ENCODE results near the gene ZNF500.

- TF ChIP-seq REST (IDR thresholded peaks at IDR 0.05; ENCODE audit: low read depth, low read length) (no peak), USF1 (IDR thresholded peaks at IDR 0.05; ENCODE audit: borderline replicate concordance, low read depth) (no peak), CTCF (IDR thresholded peaks at IDR 0.05) (no peak), SIN3A (IDR thresholded peaks at IDR 0.05; ENCODE audit: borderline replicate concordance, low read depth, low read length) (no peak), NFIC (IDR thresholded peaks at IDR 0.05; ENCODE audit: borderline replicate concordance) (no peak), POLR2AphosphoS5 (IDR thresholded peaks at IDR 0.05; ENCODE audit: low read depth, low read length) (no peak), MAX (IDR thresholded peaks at IDR 0.05; ENCODE audit: low read depth) (no peak), MEF2A (IDR thresholded peaks at IDR 0.05; ENCODE audit: borderline replicate concordance, low read depth) (no peak), EP300 (IDR thresholded peaks at IDR 0.05; ENCODE audit: borderline replicate concordance in 1 of 2, low read depth in 1 of 2, low read length in 1 of 2) (no peak), USF2 (IDR thresholded peaks at IDR 0.05; ENCODE audit: borderline replicate concordance, low read depth, low read length) (no peak), TAF1 (IDR thresholded peaks at IDR 0.05; ENCODE audit: borderline replicate concordance, low read depth, low read length) (no peak), JUND (IDR thresholded peaks at IDR 0.05) (no peak)
Observed at GRCh38 chr16:4736546-4736945, 30.4 kb downstream of the ZNF500 start.

Measured in SK-N-SH (cell line).